Fibroblast of lung (primary cell): ENCODE data around the gene HNMT.

ENCODE experiments used
- CTCF ChIP-seq, 2 donors: IDR thresholded peaks in 1 of 2; conservative IDR thresholded peaks in 1 of 2; 1 replicate in 1 of 2; 2 replicates in 1 of 2; pipeline ENCODE4 v1.5.1; 2011 to 2012; ENCODE audit warnings: low read length in 2 of 2, control low read depth in 1 of 2, inconsistent platforms in 1 of 2, low read depth in 1 of 2, mild to moderate bottlenecking in 1 of 2
- EZH2 ChIP-seq: IDR thresholded peaks from 2 replicates; pipeline ENCODE4 v1.5.1; 2012; ENCODE audit warnings: low read length, control low read depth, mild to moderate bottlenecking; ENCODE audit errors: missing control alignments

DNA sequence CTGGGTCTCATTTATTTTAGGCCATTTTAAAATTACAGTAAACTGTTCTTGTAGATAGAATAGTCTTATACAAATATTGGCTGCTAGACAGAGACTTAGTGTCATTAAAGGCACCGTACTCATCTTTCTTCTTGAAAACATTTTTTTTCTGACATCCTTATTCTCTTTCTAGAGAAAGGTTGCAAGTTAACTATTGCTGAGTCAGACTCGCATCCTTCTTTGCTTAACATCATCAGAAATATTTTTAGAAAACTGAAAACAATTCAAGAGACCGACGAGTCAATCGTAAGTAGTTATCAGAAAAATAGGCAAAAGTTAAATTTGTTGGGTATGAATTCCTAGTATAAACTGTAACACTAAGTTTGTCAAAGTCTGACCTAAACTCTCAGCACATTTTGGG is 72.2 kb downstream of the HNMT start:
- TF ChIP-seq CTCF (conservative IDR thresholded peaks at IDR 0.05 in 1 of 2, IDR thresholded peaks at IDR 0.05 in 1 of 2; ENCODE audit: low read depth in 1 of 2, low read length in 2 of 2) = no peak
- no peak for TF ChIP-seq EZH2
